ENCODE measurements around the gene FKBP1A.

GRCh38 chr20:1338096-1338495, 54.8 kb downstream of the FKBP1A start:
- TF ChIP-seq ZNF274 (IDR thresholded peaks at IDR 0.05; ENCODE audit: low read depth, low read length) (no peak), SUZ12 (IDR thresholded peaks at IDR 0.05; ENCODE audit: extremely low read depth, insufficient read depth, insufficient read length) (no peak), YY1 (IDR thresholded peaks at IDR 0.05; ENCODE audit: insufficient read depth, insufficient read length) (no peak)
